Activated CD8-positive, alpha-beta memory T cell treated with anti-CD3 and anti-CD28 coated beads for 4 hours (primary cell): Measurements from ENCODE around the gene GPR107.

Experiments used
- DNase-seq, 2 donors: peaks; one replicate each; pipeline ENCODE4 v3.0.0-alpha.2; 2020; ENCODE audit warnings: low read depth in 2 of 2

Gene GPR107

DNA sequence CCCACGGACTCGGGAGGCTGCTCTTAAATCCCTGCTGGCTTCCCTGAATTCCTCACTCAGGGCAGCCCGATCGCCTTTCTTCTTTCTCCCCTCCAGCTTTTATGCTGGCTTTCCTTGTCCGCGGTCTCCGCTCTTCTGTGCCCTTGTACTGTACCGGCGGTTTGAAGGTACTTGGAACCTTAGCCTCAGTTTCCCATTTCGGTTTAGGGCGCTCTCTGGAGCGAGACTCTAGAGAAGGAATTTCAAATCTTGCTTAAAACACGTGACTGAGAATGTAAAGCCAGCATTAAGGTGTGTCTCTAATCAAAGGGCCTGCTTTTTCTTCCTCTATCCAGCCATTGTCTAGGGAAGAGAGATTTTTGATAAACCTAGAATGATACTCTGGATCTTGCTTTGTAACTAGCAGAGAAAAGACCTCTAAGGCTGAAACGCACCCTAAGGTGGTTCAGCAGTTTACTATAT, 650 bp downstream of the GPR107 start:
- no peak for DNase-seq

DNA sequence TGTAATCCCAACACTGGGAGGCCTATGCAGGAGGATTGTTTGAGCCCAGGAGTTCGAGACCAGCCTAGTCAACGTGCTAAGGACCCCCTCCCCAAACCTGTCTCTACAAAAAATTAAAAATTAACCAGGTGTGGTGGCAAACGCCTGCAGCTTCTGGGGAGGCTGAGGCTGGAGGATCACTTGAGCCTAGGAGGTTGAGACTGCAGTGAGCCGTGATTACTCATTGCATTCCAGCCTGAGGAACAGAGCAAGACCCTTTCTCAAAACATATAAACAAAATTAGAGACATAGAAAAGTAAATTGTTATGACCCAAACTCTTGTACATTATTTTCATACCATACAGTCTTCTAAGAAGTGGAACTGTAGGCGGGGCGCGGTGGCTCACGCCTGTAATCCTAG, 1.1 kb downstream of the GPR107 start:
- no peak for DNase-seq

DNA sequence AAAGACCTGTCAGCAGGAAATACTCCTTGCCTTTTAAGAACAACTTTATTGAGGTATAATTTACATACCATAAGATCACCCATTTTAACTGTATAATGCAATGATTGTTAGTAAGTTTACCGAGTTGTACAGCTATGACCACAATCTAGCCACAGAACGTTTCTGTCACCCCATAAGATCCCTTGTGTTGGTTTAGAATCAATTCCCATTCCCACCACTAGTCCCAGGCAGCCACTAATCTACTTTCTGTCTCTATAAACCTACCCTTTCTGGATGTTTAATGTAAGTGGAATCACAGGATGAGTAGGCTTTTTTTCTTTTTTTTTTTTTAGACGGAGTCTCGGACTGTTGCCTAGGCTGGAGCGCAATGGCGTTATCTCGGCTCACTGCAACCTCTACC, 4.4 kb downstream of the GPR107 start:
- no peak for DNase-seq

DNA sequence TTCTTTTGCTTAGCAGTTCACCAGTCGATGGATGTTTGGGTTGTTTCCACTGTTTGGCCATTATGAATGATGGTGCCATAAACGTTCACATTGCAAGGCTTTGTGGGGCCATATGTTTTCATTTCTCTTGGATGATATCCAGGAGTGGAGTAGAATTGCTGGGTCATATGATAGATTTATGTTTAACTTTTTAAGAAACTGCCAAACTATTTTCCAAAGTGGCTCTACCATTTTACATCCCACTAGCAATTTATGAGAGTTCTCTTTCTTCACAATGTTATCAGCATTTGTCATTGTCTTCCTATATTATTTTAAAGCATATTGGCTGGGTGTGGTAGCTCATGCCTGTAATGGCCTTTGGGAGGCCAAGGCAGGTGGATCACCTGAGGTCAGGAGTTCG, 5.2 kb downstream of the GPR107 start:
- DNase-seq = no peak

DNA sequence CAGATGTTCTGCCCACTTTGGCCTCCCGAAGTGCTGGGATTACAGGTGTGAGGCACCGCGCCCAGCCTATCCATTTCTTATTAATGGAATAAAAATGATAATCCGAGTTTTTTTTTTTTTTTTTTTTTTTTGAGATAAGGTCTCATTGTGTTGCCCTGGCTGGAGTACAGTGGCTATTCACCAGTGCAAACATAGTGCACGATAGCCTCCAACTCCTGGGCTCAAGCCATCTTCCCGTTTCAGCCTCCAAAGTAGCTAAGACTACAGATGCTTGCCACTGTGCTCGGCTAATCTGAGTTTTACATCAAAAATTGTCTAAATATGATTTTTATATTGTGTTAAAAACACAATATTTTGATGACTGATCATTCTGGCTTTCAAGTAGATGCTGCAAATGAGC, 6.6 kb downstream of the GPR107 start:
- no peak for DNase-seq

DNA sequence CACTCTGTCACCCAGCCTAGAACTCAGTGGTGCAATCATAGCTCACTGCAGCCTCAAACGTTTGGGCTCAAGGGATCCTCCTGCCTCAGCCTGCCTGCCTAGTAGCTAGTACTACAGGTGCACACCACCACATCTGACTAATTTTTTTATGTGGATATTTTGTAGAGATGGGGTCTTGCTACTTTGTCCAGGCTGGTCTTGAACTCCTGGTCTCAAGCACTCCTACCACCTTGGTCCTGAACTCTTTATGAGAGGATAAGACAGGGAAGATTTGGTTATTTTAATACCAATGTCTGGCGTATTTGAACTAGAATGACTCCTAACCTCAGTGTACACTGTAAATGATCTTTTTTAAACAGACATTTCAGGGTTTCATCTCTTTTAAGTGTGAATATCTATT, 9.0 kb downstream of the GPR107 start:
- no peak for DNase-seq

DNA sequence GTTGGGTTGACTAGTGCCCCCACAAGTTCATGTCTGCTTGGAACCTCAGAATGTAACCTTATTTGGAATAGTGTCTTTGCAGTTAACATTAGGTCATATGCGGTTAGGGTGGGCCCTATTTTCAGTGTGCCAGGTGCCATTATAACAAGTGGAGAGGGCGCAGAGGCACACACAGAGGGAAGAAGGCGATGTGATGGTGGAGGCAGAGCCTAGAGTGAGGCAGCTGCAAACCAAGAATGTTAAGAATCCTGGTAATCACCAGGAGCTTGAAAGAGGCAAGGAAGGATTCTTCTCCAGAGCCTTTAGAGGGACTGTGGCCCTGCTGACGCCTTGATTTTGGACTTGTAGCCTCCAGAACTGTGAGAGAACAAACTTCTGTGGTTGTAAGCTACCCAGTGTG, 10.9 kb downstream of the GPR107 start:
- DNase-seq = no peak

DNA sequence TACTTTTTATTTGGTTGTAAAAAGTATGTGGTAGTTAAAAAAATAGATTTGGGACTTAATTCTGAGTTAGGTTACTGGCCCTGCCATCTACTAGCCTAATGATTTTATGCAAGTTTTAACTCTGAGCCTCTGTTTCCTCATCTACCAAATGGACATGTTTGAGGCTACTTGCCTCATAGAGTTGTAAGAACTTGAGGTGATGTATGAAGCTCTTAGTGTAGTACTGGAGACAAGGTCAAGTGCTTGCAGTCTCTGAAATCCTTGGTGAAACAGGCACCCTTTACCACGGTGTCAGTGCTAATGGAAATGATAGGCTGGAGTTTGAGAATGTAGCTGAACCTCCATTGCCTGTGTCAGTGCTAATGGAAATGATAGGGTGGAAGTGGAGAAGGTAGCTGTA, 15.3 kb downstream of the GPR107 start:
- no peak for DNase-seq

DNA sequence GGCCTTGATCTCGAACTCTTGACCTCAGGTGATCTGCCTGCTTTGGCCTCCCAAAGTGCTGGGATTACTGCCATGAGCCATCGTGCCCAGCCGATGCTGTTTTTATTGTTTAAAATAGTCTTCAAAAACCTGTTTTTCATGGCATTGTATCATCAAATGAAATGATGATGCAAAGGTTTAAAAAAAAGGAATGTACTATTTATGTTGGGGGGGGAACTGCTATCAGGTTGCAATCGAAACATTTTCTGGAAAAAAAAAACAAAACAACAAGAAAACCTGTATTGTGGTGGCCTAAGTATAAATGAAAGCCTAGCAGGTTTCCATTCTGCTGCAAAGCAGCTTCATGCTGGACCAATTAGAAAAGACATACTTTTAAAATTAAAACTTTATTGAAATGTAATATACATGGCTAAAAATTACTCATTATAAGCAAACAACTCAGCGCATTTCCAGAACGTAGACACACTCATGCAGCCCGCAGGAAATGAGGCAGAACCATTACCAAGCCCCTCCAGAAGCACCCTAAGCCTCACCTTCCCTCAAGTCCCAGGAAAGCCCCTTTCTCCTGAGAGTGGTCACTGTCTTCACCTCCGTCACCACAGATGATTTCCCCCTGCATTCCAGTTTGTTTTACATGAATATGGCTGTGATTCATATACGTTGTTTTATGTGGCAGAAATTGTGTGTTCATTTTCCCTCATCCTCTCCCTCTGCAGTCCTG, 19.0 kb downstream of the GPR107 start:
- no peak for DNase-seq

DNA sequence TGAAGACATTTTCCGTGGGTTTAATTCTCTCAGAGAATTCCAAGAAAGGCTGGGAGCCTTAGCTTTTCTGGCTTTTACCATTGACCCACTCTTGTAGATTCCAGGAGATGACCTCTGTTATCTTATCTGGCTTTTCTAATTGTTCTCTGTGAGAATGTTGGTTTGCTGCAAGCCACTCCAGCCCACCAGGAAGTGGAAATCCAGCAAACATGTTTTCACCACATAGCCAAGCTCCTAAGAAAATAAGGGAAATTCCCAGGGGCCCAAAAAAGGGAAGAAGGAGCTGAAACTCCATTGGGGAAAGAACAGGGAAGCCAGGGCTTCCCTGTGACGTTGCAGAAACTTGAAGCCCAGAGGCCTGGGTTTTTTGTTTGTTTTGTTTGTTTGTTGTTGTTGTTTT, 19.7 kb downstream of the GPR107 start:
- DNase-seq = no peak

DNA sequence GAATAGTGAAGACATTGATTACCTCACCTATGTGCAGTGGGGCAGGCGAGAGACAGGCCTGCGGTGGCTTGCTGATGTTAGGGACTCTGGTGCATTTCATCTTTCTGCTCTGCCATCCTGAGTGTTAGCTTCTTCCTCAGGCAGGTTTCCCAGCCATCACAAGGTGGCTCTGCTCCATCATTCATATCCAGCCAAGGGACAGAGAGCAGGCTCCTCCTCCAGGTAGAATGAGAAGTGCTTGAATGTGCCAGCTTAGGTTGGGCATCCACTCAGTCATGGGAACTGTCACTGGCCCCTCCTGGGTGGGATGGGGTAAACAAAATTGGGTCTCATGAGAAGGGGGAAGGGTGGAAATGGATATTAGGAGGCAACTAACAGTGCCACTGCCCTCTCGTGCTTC, 24.8 kb downstream of the GPR107 start:
- DNase-seq = no peak

DNA sequence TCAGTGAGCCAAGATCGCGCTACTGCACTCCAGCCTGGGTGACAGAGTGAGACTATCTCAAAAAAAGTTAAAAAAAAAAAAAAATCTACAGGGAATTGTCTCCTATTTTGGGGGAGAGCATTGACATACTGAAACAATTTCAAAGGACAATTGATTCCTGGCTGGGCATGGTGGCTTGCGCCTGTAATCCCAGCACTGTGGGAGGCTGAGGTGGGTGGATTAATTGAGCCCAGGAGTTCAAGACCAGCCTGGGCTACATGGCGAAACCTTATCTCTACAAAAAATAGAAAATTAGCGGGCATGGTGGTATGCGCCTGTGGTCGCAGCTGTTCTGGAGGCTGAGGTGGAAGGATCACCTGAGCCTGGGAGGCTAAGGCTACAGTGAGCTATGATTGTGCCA, 30.6 kb downstream of the GPR107 start:
- DNase-seq = no peak

DNA sequence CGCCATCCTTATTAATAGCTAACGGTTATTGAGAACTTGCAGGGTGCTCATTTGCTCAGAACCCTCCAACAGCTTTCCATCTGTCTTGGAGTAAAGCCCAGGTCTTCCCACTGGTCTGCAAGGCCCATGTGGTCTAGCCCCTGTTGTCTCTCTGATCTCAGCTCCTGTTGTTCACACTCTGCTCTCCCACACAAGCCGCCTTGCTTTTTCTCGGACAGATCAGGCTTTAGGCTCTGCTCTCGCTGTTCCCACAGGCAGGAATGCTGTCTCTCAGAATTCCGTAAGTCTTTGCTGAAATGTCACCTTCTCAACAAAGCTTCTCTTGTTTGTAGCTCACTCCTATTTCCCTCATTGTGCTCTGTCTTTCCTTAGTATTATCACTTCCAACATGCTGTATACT, 34.3 kb downstream of the GPR107 start:
- no peak for DNase-seq

DNA sequence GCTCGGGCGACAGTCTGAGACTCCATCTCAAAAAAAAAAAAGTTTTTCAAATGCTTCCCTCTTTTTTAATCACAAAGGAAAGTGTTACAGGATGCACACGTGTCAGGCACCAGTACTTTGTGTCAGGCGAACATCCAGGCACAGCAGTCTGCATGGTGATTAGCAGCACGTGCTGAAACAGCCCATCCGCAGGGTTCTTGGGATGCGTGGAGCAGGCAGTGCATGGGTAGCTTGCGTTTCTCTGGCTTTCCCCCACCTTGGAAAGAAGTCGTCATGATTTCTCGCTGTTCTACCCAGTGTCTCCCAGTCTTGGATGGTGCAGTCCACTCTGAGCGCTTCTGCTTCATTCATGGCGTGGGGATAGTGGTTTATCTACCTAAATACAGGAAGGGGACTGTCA, 35.4 kb downstream of the GPR107 start:
- DNase-seq = no peak

DNA sequence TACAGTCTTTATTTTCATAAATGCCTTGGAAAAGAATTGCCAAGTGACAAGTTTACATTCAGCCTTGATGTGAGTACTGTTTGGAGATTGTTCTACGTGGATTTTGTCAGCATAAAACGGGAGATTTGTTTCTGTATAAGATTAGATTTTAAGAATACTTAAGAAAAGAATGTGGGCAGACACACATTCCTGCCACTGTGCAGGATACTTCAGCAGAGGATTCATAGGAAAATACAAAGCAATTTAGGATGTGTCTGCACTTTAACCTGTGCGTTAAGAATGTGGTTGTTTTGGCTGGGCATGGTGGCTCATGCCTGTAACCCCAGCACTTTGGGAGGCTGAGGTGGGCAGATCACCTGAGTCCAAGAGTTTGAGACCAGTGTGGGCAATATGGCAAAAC, 37.2 kb downstream of the GPR107 start:
- no peak for DNase-seq

DNA sequence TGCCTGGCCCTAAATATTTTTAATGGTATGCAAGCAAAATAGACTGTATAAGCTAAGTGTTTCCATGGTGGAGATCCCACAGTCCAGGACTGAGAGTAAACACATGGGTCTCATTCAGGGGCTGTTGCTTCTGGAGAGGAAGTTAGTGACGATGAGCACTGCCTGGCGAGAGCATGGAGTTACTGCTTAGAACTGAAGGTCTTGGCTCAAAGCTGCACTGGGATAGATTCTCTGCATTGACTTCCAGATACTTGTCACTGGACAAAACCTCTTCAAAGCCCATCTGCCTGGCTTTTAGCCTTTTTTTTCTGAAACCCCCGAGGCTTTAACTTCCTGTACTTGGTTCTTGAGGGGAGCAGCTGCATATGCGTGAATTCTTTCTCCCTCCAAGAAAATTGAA, 39.2 kb downstream of the GPR107 start:
- DNase-seq = no peak

DNA sequence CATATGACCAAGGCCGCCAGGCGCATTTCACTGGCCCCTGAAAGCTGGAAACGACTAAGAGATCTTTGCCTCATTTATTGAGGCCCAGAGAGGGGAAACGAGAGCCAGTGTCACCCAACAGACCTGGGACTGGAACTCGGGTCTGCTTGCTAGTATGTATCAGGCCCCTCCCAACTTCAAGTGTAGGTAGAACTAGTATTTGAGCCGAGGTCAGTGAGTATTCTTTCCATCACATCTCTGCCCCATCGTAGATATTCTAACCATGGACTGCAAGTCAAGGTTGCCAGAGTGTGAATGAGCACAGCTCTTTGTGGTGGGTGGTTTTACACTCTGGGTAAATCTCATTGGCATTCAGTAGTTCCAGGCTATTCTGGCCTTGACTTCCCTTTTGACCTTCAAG, 42.2 kb downstream of the GPR107 start:
- no peak for DNase-seq

DNA sequence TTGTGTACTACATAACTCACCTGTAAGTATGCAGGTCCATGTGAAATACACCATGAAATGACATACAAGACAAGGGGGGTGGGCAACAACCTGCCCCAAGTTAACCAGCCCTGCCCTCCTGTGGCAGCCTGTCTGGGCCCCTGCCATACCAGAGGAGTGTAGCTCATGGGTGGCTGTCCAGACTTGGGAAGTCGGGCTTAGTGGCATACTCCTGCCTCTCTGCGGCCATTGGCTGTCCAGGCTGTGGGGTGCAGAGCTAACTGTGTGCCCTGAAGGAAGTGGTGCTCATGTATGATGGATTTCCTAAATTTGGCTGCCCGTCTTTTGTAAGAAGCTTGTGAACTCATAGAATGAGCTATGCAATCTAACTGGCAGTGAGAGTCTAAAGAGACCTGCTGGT, 47.0 kb downstream of the GPR107 start:
- DNase-seq = no peak

DNA sequence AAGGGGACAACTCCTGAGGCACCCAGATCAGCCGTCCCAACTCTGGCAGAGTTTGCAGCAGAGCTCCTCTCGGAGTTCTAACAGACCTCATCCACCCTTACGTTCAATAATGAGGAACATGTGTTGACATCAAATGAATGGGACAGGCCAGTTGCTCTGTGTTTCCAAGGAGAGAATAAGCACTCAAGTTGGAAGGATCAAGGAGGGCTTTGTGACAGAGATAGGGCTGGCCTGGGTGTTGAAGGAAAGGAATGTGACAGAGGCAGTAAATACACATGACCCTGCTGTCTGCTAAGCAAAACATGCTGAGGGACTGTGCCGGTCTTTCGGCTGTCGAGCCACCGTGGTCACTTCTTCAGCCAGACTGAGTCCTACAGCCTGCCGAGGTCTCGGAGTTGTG, 48.2 kb downstream of the GPR107 start:
- DNase-seq = no peak

DNA sequence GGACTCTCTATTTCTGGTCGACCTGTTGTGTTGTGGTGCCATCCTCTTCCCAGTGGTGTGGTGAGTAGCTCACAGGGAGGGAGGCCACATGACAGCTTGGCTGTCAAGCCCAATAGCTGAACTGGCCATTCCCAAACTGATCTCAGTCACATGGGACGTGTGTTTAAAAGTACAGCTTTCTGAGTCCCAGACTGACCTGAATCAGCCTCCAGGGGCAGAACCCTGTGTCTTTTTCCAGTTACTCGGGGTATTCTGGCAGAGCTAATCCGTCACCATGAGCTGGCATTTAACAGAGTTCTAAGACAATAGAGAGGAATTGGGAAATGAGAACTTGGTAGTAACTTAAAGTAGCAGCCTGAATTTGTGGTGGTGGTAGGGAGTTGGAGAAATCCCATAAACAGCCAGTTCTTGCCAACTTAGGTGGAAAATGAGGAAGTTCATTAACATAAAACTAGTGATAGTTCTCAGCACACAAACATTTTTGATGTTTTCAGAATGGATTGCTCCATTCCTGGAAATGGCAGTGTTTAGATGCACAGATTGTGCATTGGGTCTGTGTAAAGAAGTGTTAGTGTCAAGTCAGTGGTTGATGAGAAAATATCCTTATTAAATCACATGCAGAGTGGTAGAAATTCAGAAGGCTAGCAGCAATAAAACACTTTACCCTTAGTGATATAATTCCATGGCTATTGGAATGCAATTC, 50.9 kb downstream of the GPR107 start:
- DNase-seq = no peak

DNA sequence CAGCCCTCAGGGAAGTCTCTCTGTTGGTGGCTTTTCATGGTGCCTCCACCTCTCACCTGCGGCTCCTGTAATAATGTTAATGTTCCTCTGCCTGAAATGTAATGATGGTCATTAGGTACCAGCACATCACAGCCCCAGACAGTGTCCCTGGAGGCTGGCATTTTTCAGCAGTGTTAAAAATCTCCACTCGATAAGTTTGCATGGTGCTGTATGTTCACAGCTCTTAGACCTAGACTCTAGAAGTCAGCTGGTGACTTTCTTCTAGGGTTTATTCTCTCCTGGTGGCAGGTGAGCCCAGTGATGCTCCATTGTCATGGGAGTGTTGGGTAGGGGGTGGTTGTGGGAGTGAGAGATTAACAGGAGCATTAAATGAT, 53.1 kb downstream of the GPR107 start:
- no peak for DNase-seq

DNA sequence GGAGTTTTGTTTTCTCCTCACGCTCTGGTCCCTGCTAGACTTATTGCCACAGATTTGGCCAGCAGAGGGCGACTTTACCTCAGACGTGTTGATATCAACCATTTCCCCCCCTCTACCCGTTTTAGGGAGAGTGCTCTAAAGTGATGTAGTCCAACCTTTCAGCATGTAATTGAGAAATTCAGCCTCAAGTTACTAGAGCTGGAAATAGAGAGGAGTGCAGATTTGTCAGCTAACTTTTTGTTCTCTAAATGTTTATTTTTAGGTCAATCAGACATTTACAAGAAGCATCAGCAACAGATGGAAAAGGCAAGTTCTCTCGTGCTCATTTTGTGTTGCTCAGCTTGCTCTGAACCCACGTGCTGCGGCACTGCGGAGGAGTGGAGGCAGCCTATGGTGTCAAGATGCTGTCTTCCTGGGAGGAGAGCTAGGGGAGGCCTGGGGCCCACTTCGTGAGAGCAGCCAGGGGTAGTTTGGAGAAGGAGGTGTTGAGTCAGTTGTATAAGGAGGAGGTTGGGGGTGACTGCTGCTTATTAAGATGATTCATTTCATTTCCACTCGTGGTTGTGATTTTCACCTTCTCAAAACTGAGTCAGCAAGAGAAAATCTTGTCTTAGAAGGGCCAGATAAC, 53.6 kb downstream of the GPR107 start:
- peak; percentile 73 to 79 for DNase-seq

DNA sequence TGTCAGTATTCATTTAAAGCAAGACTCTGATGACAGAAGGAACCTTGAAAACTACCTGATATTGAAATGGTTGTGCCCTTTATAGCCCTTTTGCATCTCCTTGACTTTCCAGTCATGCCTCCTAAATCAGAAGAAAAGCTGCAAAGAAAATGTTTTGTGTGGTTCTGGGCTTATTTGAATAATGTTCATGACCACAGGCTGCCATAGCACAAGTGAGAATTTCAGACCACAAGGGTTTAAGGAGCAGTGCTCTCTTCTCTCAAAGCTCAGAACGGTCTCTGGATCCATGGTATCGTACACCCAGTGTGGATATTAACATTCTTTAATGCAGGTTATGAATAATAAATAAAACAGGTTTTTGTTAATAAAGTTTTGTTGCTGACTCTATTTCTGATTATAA, 54.2 kb downstream of the GPR107 start:
- DNase-seq = no peak
